ENCODE data around the gene TMBIM6. TPM values are rescaled to one million over a fixed set of nuclear protein-coding genes. Genes with fewer than 3 reads are reported as not detected.

The TMBIM6 gene
- total and polyA plus RNA-seq, 9 of the 15 experiments (the other 6 are each of a cell fraction or from before 2014, with no cell fraction given): 147 to 1,288 (median 352) TPM

DNA sequence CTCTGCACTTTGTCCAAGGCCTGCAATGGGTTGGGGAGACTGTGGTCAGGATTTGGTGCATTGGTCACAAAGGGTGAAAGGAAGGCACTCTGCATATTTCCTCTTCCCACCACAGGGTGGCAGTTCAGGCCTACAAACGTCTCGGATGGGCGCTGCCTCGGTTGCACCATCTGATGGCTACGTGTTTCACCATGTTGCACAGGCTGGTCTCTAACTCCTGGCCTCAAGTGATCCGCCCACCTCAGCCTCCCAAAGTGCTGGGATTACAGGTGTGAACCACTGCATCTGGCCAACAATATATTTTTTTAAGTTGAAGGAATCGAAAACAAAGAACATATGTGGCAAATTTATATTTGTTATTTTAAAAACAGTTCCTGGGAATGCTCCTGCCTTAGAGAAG is 35.1 kb downstream of the TMBIM6 start (continued):
- TF ChIP-seq KAT7 (CRISPR knock-in tag; IDR thresholded peaks at IDR 0.05; ENCODE audit: borderline replicate concordance): no peak
- no peak for TF ChIP-seq SREBF1 (IDR thresholded peaks at IDR 0.05; ENCODE audit: borderline replicate concordance, low read depth, low read length)
- TF ChIP-seq, protein P1, sequence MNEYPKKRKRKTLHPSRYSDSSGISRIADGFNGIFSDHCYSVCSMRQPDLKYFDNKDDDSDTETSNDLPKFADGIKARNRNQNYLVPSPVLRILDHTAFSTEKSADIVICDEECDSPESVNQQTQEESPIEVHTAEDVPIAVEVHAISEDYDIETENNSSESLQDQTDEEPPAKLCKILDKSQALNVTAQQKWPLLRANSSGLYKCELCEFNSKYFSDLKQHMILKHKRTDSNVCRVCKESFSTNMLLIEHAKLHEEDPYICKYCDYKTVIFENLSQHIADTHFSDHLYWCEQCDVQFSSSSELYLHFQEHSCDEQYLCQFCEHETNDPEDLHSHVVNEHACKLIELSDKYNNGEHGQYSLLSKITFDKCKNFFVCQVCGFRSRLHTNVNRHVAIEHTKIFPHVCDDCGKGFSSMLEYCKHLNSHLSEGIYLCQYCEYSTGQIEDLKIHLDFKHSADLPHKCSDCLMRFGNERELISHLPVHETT (CRISPR knock-in tag; conservative IDR thresholded peaks at IDR 0.05 in 1 of 2, IDR thresholded peaks at IDR 0.05 in 1 of 2): no peak
- TF ChIP-seq PML (IDR thresholded peaks at IDR 0.05; ENCODE audit: low read length): no peak
- no peak for TF ChIP-seq ZNF174 (CRISPR knock-in tag; IDR thresholded peaks at IDR 0.05)
- TF ChIP-seq RCOR1 (IDR thresholded peaks at IDR 0.05; ENCODE audit: borderline replicate concordance in 1 of 2, low read depth in 2 of 2, low read length in 2 of 2): peak in 1 of 2 experiments; percentile 47; a peak in 1 of 4 replicates
- no peak for TF ChIP-seq EWSR1 (IDR thresholded peaks at IDR 0.05; ENCODE audit: borderline replicate concordance, low read depth, partially characterized antibody)
- no peak for TF ChIP-seq ZNF586 (CRISPR knock-in tag; conservative IDR thresholded peaks at IDR 0.05)
- TF ChIP-seq PTRF (tag; IDR thresholded peaks at IDR 0.05): no peak
- no peak for TF ChIP-seq E2F8 (IDR thresholded peaks at IDR 0.05; ENCODE audit: low read depth, partially characterized antibody)
- no peak for TF ChIP-seq OTX1 (CRISPR knock-in tag; IDR thresholded peaks at IDR 0.05)
- no peak for TF ChIP-seq GABPA (tag; conservative IDR thresholded peaks at IDR 0.05; ENCODE audit: low read depth)
- no peak for TF ChIP-seq ZNF77 (CRISPR knock-in tag; IDR thresholded peaks at IDR 0.05)
- no peak for TF ChIP-seq HDAC3 (IDR thresholded peaks at IDR 0.05; ENCODE audit: borderline replicate concordance, partially characterized antibody)
- TF ChIP-seq MYBL2 (IDR thresholded peaks at IDR 0.05; ENCODE audit: low read depth): no peak
- no peak for TF ChIP-seq MYBL2 (CRISPR knock-in tag; IDR thresholded peaks at IDR 0.05; ENCODE audit: borderline replicate concordance)
- no peak for TF ChIP-seq NUFIP1 (IDR thresholded peaks at IDR 0.05; ENCODE audit: partially characterized antibody)
- peak; percentile 32; the same call in 1 of the 2 replicates for TF ChIP-seq MYC (IDR thresholded peaks at IDR 0.05; ENCODE audit: low read depth, low read length)
- TF ChIP-seq MYC (CRISPR knock-in tag; IDR thresholded peaks at IDR 0.05; ENCODE audit: borderline replicate concordance, low read depth): no peak
- no peak for TF ChIP-seq ZFPM2 (CRISPR knock-in tag; IDR thresholded peaks at IDR 0.05)
- no peak for TF ChIP-seq EHMT2 (IDR thresholded peaks at IDR 0.05)
- TF ChIP-seq ZNF184 (CRISPR knock-in tag; IDR thresholded peaks at IDR 0.05): no peak
- no peak for TF ChIP-seq ZFX (CRISPR knock-in tag; IDR thresholded peaks at IDR 0.05)
- TF ChIP-seq DMBX1 (CRISPR knock-in tag; IDR thresholded peaks at IDR 0.05; ENCODE audit: borderline replicate concordance): no peak
- TF ChIP-seq HDAC8 (tag; IDR thresholded peaks at IDR 0.05): no peak
- peak; percentile 40; the same call in 1 of the 2 replicates for TF ChIP-seq CC2D1A (IDR thresholded peaks at IDR 0.05)

Data from K562 (cell line).